ENCODE data around the gene ZNF543. TPM values are rescaled to one million over a fixed set of nuclear protein-coding genes. Genes with fewer than 3 reads are reported as not detected.

ZNF543 gene
- total RNA-seq, 1 donor from 2014 or later, result 16.1 TPM

GRCh38 chr19:57350877-57351805 lies 30.9 kb downstream of the ZNF543 start, which contains the start of gene ZNF304:
Gene ZNF304 (plus strand): TSS chr19:57351271. CDS start chr19:57351665, 394 bp downstream.
- ChIA-PET CTCF (no interaction called here), POLR2A (interaction anchor here (0.5 to 1.8 kb wide), 9 partner anchors 12 to 586 kb away, joined by 3 to 17 read pairs (median 5); partner anchors contain the start of genes TRAPPC2B, ZNF264, ZNF543 and ZNF547)
- intact Hi-C loops (cut with micrococcal nuclease), result loop anchor here (1.0 to 5.0 kb wide), 5 partner anchors 12 to 111 kb away; partner anchors contain the start of genes TRAPPC2B, ZNF460, ZNF543 and ZNF547
- DNase-seq (peak; percentile 66), ATAC-seq (ENCODE audit: low read depth) (peak; percentile 100)
- Mint-ChIP-seq H3K4me3 (peak within 1 kb of the TSS; percentile 94), H3K27me3 (peaks cover 3% of the 10 kb centered on the region), H3K9me3 (peaks cover 12% of the 10 kb centered on the region), H3K36me3 (ENCODE audit: low read depth) (peaks cover 51% of the 10 kb centered on the region), H3K27ac (peak within 1 kb of the TSS; percentile 78), H3K4me1 (peaks cover 33% of the 10 kb centered on the region)
- no peak for TF ChIP-seq CTCF (IDR thresholded peaks at IDR 0.05)

GRCh38 chr19:57351867-57352266 lies 31.6 kb downstream of the ZNF543 start:
- Mint-ChIP-seq H3K36me3 (ENCODE audit: low read depth) (peaks cover 59% of the 10 kb centered on the region), H3K27me3 (peaks cover 2% of the 10 kb centered on the region), H3K4me3 (peak overlapping the region; percentile 94), H3K9me3 (peaks cover 18% of the 10 kb centered on the region), H3K4me1 (peaks cover 33% of the 10 kb centered on the region), H3K27ac (peak overlapping the region; percentile 78)
- POLR2A ChIA-PET, result interaction anchor here (1.3 kb wide), 1 partner anchor 11 kb away, joined by 4 read pairs; the partner anchor contains the start of genes TRAPPC2B and ZNF547
- DNase-seq, result no peak
- no peak for ATAC-seq (ENCODE audit: low read depth)
- intact Hi-C loops (cut with micrococcal nuclease), result loop anchor here (1.0 to 5.0 kb wide), 5 partner anchors 11 to 112 kb away; partner anchors contain the start of genes TRAPPC2B, ZNF460, ZNF543 and ZNF547
- no peak for TF ChIP-seq CTCF (IDR thresholded peaks at IDR 0.05)
- CTCF ChIA-PET, result no interaction called here

GRCh38 chr19:57355916-57356315 lies 35.6 kb downstream of the ZNF543 start:
- no peak for TF ChIP-seq CTCF (IDR thresholded peaks at IDR 0.05)
- DNase-seq (no peak), ATAC-seq (ENCODE audit: low read depth) (no peak)
- Mint-ChIP-seq H3K36me3 (ENCODE audit: low read depth) (peaks cover 87% of the 10 kb centered on the region), H3K4me3 (no peak overlapping the region), H3K27me3 (no peaks in the 10 kb centered on the region), H3K27ac (no peak overlapping the region), H3K9me3 (peaks cover 23% of the 10 kb centered on the region), H3K4me1 (peaks cover 27% of the 10 kb centered on the region)
- CTCF ChIA-PET, result no interaction called here
- intact Hi-C loops (cut with micrococcal nuclease), result no loop called here
- POLR2A ChIA-PET, result no interaction called here

GRCh38 chr19:57357406-57357805 lies 37.1 kb downstream of the ZNF543 start:
- DNase-seq (no peak), ATAC-seq (ENCODE audit: low read depth) (no peak)
- Mint-ChIP-seq H3K27ac (no peak overlapping the region), H3K4me1 (peaks cover 12% of the 10 kb centered on the region), H3K4me3 (no peak overlapping the region), H3K9me3 (peaks cover 26% of the 10 kb centered on the region), H3K36me3 (ENCODE audit: low read depth) (peaks cover 74% of the 10 kb centered on the region), H3K27me3 (no peaks in the 10 kb centered on the region)
- intact Hi-C loops (cut with micrococcal nuclease), result no loop called here
- TF ChIP-seq CTCF (IDR thresholded peaks at IDR 0.05), result no peak
- ChIA-PET POLR2A (interaction anchor here (0.8 to 1.4 kb wide), 2 partner anchors 32 to 37 kb away, joined by 5 to 6 read pairs; partner anchors contain the start of genes ZNF543 and ZNF548), CTCF (no interaction called here)

- POLR2A ChIA-PET, result no interaction called here
- H3K4me3 Mint-ChIP-seq, result no peak overlapping the region
- intact Hi-C loops (cut with micrococcal nuclease), result no loop called here
- peaks cover 19% of the 10 kb centered on the region for H3K9me3 Mint-ChIP-seq
- H3K4me1 Mint-ChIP-seq, result peaks cover 16% of the 10 kb centered on the region
- no peak overlapping the region for H3K27ac Mint-ChIP-seq
- H3K27me3 Mint-ChIP-seq, result no peaks in the 10 kb centered on the region
- no peak for DNase-seq
- ATAC-seq (ENCODE audit: low read depth), result no peak
- TF ChIP-seq CTCF (IDR thresholded peaks at IDR 0.05), result no peak
- peaks cover 66% of the 10 kb centered on the region for H3K36me3 Mint-ChIP-seq (ENCODE audit: low read depth)
- CTCF ChIA-PET, result no interaction called here
Observed at GRCh38 chr19:57359300-57359699, 39.0 kb downstream of the ZNF543 start.

Measured in activated B cell treated with CpG ODN at 0.5 μM for 24 hours (primary cell).